HG03025 (cell line): ENCODE results near the gene IBA57.

Experiments
- ATAC-seq: cut with Tn5 transposase; IDR thresholded peaks from one replicate; pipeline ENCODE4 v1.9.1; 2021; ENCODE audit warnings: mild to moderate bottlenecking, moderate library complexity; ENCODE audit not compliant: unreplicated experiment, low FRiP score

The IBA57 gene

GRCh38 chr1:228144193-228144992, 21.2 kb upstream of the IBA57 start:
- no peak for ATAC-seq

- ATAC-seq = no peak
These were observed 20.6 kb upstream of the IBA57 start for GRCh38 chr1:228144993-228145343.

GRCh38 chr1:228145463-228146416, 19.9 kb upstream of the IBA57 start:
- no peak for ATAC-seq

GRCh38 chr1:228146417-228147150, 19.0 kb upstream of the IBA57 start:
- ATAC-seq = no peak

- ATAC-seq = no peak
These were observed 18.4 kb upstream of the IBA57 start for GRCh38 chr1:228147151-228147693.

GRCh38 chr1:228147768-228148167, 17.8 kb upstream of the IBA57 start:
- no peak for ATAC-seq

- ATAC-seq = no peak
These were observed 17.3 kb upstream of the IBA57 start for GRCh38 chr1:228148196-228148861.

GRCh38 chr1:228148935-228149405, 16.6 kb upstream of the IBA57 start:
- no peak for ATAC-seq

GRCh38 chr1:228149406-228150119, 16.0 kb upstream of the IBA57 start, which contains the start of gene GJC2:
Gene GJC2 (plus strand): TSS chr1:228149930. CDS start chr1:228157759, 7,829 bp downstream.
- no peak for ATAC-seq

GRCh38 chr1:228150120-228150460, 15.5 kb upstream of the IBA57 start:
- ATAC-seq = no peak

GRCh38 chr1:228150461-228151179, 15.0 kb upstream of the IBA57 start:
- ATAC-seq = no peak

GRCh38 chr1:228151180-228151925, 14.3 kb upstream of the IBA57 start:
- ATAC-seq = no peak

GRCh38 chr1:228152097-228152917, 13.3 kb upstream of the IBA57 start:
- no peak for ATAC-seq

- ATAC-seq = no peak
These were observed 12.7 kb upstream of the IBA57 start for GRCh38 chr1:228152918-228153258.

- no peak for ATAC-seq
These were observed 11.5 kb upstream of the IBA57 start for GRCh38 chr1:228154021-228154669.

GRCh38 chr1:228154670-228155571, 10.7 kb upstream of the IBA57 start:
- no peak for ATAC-seq
